GM23338 (cell line): ENCODE measurements around the gene FAM170A.

ENCODE experiments used
- CREB1 ChIP-seq: fragments of 250-450 bp; sonication (Bioruptor Pico); IDR thresholded peaks from 2 replicates; pipeline ENCODE4 v1.5.0; 2020; ENCODE audit warnings: low read depth, mild to moderate bottlenecking, moderate library complexity
- EZH2 ChIP-seq: fragments of 200-600 bp; sonication (generic); IDR thresholded peaks from one replicate; pipeline ENCODE4 v1.8.0; 2017; ENCODE audit warnings: antibody characterized with exemption, mild to moderate bottlenecking, low read depth; ENCODE audit not compliant: unreplicated experiment
- EZH2phosphoT487 ChIP-seq: fragments of 200-600 bp; sonication (generic); IDR thresholded peaks from one replicate; pipeline ENCODE4 v1.8.1; 2018; ENCODE audit warnings: antibody characterized with exemption; ENCODE audit not compliant: unreplicated experiment
- JUNB ChIP-seq: IDR thresholded peaks from one replicate; pipeline ENCODE4 v1.6.1; 2016; ENCODE audit warnings: antibody characterized with exemption; ENCODE audit not compliant: unreplicated experiment
- NANOG ChIP-seq: IDR thresholded peaks from 2 replicates; pipeline ENCODE4 v1.6.1; 2016; ENCODE audit warnings: antibody characterized with exemption, borderline replicate concordance
- POLR2AphosphoS5 ChIP-seq: IDR thresholded peaks from 2 replicates; pipeline ENCODE4 v1.6.1; 2016; ENCODE audit warnings: antibody characterized with exemption, low read depth
- REST ChIP-seq: IDR thresholded peaks from one replicate; pipeline ENCODE4 v1.6.1; 2018; ENCODE audit warnings: antibody characterized with exemption; ENCODE audit not compliant: unreplicated experiment
- STAT1 ChIP-seq: IDR thresholded peaks from one replicate; pipeline ENCODE4 v1.6.1; 2016; ENCODE audit warnings: antibody characterized with exemption; ENCODE audit not compliant: unreplicated experiment
- ZNF114 ChIP-seq: fragments of 250-450 bp; sonication (Bioruptor Pico); IDR thresholded peaks from 2 replicates; pipeline ENCODE4 v1.5.0; 2020; ENCODE audit warnings: mild to moderate bottlenecking, moderate library complexity
- TF ChIP-seq, protein P1 (sequence below), 2 experiments: fragments of 200-600 bp in 1 of 2; sonication (generic) in 1 of 2; conservative IDR thresholded peaks; 2 replicates each; pipeline versions ENCODE4 v1.5.1 to v1.6.1; 2016 to 2017; ENCODE audit warnings: antibody characterized with exemption in 2 of 2, low read depth in 2 of 2, mild to moderate bottlenecking in 2 of 2, moderate library complexity in 1 of 2
- TF ChIP-seq, protein P2 (sequence below): IDR thresholded peaks from 2 replicates; pipeline ENCODE4 v1.6.1; 2016; ENCODE audit warnings: antibody characterized with exemption
- TF ChIP-seq, protein P3 (sequence below): fragments of 250-450 bp; sonication (Bioruptor Pico); IDR thresholded peaks from 2 replicates; pipeline ENCODE4 v1.5.0; 2020; ENCODE audit warnings: mild to moderate bottlenecking, moderate library complexity

GRCh38 chr5:119680080-119680479 is 50.7 kb downstream of the FAM170A start:
- TF ChIP-seq, protein P1, sequence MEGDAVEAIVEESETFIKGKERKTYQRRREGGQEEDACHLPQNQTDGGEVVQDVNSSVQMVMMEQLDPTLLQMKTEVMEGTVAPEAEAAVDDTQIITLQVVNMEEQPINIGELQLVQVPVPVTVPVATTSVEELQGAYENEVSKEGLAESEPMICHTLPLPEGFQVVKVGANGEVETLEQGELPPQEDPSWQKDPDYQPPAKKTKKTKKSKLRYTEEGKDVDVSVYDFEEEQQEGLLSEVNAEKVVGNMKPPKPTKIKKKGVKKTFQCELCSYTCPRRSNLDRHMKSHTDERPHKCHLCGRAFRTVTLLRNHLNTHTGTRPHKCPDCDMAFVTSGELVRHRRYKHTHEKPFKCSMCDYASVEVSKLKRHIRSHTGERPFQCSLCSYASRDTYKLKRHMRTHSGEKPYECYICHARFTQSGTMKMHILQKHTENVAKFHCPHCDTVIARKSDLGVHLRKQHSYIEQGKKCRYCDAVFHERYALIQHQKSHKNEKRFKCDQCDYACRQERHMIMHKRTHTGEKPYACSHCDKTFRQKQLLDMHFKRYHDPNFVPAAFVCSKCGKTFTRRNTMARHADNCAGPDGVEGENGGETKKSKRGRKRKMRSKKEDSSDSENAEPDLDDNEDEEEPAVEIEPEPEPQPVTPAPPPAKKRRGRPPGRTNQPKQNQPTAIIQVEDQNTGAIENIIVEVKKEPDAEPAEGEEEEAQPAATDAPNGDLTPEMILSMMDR (conservative IDR thresholded peaks at IDR 0.05; ENCODE audit: low read depth in 2 of 2): no peak
- TF ChIP-seq EZH2phosphoT487: no peak
- TF ChIP-seq POLR2AphosphoS5: no peak
- TF ChIP-seq CREB1 (CRISPR knock-in tag): no peak
- no peak for TF ChIP-seq EZH2
- TF ChIP-seq REST: no peak
- no peak for TF ChIP-seq JUNB
- TF ChIP-seq, protein P2, sequence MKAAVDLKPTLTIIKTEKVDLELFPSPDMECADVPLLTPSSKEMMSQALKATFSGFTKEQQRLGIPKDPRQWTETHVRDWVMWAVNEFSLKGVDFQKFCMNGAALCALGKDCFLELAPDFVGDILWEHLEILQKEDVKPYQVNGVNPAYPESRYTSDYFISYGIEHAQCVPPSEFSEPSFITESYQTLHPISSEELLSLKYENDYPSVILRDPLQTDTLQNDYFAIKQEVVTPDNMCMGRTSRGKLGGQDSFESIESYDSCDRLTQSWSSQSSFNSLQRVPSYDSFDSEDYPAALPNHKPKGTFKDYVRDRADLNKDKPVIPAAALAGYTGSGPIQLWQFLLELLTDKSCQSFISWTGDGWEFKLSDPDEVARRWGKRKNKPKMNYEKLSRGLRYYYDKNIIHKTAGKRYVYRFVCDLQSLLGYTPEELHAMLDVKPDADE: no peak
- no peak for TF ChIP-seq STAT1
- TF ChIP-seq ZNF114: no peak
- TF ChIP-seq NANOG: no peak
- TF ChIP-seq, protein P3, sequence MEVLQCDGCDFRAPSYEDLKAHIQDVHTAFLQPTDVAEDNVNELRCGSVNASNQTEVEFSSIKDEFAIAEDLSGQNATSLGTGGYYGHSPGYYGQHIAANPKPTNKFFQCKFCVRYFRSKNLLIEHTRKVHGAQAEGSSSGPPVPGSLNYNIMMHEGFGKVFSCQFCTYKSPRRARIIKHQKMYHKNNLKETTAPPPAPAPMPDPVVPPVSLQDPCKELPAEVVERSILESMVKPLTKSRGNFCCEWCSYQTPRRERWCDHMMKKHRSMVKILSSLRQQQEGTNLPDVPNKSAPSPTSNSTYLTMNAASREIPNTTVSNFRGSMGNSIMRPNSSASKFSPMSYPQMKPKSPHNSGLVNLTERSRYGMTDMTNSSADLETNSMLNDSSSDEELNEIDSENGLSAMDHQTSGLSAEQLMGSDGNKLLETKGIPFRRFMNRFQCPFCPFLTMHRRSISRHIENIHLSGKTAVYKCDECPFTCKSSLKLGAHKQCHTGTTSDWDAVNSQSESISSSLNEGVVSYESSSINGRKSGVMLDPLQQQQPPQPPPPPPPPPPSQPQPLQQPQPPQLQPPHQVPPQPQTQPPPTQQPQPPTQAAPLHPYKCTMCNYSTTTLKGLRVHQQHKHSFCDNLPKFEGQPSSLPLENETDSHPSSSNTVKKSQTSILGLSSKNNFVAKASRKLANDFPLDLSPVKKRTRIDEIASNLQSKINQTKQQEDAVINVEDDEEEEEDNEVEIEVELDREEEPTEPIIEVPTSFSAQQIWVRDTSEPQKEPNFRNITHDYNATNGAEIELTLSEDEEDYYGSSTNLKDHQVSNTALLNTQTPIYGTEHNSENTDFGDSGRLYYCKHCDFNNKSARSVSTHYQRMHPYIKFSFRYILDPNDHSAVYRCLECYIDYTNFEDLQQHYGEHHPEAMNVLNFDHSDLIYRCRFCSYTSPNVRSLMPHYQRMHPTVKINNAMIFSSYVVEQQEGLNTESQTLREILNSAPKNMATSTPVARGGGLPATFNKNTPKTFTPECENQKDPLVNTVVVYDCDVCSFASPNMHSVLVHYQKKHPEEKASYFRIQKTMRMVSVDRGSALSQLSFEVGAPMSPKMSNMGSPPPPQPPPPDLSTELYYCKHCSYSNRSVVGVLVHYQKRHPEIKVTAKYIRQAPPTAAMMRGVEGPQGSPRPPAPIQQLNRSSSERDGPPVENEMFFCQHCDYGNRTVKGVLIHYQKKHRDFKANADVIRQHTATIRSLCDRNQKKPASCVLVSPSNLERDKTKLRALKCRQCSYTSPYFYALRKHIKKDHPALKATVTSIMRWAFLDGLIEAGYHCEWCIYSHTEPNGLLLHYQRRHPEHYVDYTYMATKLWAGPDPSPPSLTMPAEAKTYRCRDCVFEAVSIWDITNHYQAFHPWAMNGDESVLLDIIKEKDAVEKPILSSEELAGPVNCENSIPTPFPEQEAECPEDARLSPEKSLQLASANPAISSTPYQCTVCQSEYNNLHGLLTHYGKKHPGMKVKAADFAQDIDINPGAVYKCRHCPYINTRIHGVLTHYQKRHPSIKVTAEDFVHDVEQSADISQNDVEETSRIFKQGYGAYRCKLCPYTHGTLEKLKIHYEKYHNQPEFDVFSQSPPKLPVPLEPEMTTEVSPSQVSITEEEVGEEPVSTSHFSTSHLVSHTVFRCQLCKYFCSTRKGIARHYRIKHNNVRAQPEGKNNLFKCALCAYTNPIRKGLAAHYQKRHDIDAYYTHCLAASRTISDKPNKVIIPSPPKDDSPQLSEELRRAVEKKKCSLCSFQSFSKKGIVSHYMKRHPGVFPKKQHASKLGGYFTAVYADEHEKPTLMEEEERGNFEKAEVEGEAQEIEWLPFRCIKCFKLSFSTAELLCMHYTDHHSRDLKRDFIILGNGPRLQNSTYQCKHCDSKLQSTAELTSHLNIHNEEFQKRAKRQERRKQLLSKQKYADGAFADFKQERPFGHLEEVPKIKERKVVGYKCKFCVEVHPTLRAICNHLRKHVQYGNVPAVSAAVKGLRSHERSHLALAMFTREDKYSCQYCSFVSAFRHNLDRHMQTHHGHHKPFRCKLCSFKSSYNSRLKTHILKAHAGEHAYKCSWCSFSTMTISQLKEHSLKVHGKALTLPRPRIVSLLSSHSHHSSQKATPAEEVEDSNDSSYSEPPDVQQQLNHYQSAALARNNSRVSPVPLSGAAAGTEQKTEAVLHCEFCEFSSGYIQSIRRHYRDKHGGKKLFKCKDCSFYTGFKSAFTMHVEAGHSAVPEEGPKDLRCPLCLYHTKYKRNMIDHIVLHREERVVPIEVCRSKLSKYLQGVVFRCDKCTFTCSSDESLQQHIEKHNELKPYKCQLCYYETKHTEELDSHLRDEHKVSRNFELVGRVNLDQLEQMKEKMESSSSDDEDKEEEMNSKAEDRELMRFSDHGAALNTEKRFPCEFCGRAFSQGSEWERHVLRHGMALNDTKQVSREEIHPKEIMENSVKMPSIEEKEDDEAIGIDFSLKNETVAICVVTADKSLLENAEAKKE (CRISPR knock-in tag): no peak
